HG02642 (cell line): Measurements from ENCODE around the gene ARSA.

Experiments used
- ATAC-seq: cut with Tn5 transposase; IDR thresholded peaks from one replicate; pipeline ENCODE4 v1.9.1; 2021; ENCODE audit warnings: mild to moderate bottlenecking; ENCODE audit not compliant: unreplicated experiment, poor library complexity

ARSA gene

GRCh38 chr22:50606165-50606945 is 21.6 kb downstream of the ARSA start:
- ATAC-seq = no peak

GRCh38 chr22:50605613-50606074 is 22.3 kb downstream of the ARSA start:
- no peak for ATAC-seq

- no peak for ATAC-seq
Observed at GRCh38 chr22:50605002-50605612, 22.8 kb downstream of the ARSA start.

DNA sequence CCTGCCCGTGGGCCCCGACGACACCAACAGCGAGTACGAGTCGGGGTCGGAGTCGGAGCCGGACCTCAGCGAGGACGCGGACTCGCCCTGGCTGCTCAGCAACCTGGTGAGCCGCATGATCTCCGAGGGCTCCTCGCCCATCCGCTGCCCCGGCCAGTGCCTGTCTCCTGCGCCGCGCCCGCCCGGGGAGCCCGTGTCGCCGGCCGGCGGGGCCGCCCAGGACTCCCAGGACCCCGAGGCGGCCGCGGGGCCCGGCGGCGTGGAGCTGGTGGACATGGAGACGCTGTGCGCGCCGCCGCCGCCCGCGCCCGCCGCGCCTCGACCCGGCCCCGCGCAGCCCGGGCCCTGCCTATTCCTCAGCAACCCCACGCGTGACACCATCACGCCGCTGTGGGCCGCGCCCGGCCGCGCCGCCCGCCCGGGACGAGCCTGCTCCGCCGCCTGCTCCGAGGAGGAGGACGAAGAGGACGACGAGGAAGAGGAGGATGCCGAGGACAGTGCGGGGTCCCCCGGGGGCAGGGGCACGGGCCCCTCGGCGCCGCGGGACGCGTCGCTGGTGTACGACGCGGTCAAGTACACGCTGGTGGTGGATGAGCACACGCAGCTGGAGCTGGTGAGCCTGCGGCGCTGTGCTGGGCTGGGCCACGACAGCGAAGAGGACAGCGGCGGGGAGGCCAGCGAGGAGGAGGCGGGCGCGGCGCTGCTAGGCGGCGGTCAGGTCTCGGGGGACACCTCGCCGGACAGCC is 23.5 kb downstream of the ARSA start:
- ATAC-seq = no peak

- no peak for ATAC-seq
Observed at GRCh38 chr22:50603511-50604255, 24.3 kb downstream of the ARSA start.

DNA sequence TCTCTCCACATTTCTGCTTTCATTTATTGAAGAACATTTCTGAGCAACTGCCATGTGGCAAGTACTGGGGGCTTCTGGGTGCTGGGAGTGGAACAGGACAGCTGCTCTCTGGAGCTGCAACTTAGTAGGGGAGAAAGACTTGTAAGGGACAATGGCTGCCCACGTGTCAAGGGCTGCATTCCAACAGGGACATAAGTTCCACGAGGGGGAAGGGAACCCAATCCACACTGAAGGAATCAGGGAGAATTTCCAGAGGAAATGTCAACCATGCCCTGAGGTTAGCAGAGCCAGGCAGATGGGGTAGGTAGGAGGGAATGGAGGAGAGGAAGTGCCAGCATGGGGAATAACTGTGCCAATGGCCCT is 25.6 kb downstream of the ARSA start:
- ATAC-seq = no peak

GRCh38 chr22:50601669-50602337 is 26.1 kb downstream of the ARSA start:
- no peak for ATAC-seq

- no peak for ATAC-seq
Observed at GRCh38 chr22:50600967-50601668, 26.8 kb downstream of the ARSA start.

DNA sequence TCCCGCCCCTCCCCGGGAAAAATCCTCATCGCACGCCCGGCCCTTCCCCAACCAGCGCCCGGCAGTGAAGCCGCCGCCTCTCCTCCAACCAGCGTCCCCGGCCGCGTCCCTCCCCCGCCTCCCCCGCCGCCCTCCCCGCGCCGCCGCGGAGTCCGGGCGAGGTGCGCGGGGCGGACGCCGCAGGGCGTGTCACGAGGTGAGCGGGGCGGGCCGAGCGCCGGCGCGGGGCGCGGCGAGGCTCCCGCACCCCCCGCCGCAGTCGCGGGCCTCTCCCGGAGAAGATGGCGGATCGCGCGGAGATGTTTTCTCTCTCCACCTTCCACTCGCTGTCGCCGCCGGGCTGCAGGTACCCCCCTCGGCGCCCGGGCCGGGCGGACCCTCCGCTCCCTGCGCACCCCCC is 27.4 kb downstream of the ARSA start, which contains the start of gene MAPK8IP2:
Gene MAPK8IP2 (plus strand): TSS at position 256 of the 400 bp plus-strand sequence. CDS start 26 bp downstream, at position 282.
- ATAC-seq = no peak

DNA sequence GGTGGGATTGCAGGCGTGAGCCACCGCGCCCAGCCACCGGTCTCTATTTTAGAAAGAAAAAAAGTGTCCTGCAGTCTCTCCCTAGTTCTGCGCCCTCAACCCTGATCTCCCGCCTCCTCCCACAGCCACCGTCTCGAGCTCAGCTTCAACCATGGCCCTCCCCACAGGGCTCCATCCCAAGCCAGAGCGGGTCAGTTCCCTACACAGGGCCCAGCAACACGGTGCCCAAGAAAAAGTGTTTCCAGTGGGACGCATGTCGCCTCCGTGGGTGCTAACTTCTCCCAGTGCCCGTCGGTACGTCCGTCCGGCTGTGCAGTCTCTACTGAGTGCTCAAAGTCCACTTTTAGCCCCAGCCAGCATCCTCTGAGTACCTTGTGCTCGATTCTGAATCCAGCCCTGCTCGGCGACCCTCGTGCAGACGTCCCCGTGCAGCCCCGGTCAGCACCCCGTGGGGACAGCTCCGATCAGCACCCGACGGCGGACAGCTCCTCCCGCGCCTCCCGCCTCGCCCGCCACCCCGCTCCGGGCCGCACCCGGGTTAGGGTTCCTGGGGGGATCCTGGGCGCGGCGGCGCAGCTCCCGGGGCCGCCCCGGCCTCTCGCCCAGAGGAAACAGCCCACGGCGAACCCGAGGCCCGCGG is 28.0 kb downstream of the ARSA start:
- no peak for ATAC-seq

DNA sequence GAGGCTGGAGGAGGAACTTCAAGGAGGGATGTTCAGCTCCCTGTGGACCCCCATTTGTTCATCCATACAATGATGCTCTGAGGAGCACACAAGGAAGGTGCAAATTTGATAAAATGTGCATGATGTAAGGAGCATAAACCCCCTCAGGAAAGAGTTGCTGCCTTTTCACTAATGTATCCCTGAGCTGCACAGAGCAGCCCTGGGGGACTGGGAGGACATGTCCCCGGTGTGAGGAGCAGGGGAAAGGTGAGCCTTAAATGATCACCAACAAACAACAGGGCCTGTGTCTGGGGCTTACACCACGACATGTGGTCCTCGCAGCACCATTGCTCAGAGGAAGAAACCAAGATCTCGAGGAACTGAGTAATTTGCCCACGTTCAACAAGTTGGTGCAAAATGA is 30.9 kb downstream of the ARSA start:
- no peak for ATAC-seq

- ATAC-seq = no peak
Observed at GRCh38 chr22:50595189-50595588, 32.8 kb downstream of the ARSA start.

GRCh38 chr22:50587407-50587806 is 40.5 kb downstream of the ARSA start:
- no peak for ATAC-seq

DNA sequence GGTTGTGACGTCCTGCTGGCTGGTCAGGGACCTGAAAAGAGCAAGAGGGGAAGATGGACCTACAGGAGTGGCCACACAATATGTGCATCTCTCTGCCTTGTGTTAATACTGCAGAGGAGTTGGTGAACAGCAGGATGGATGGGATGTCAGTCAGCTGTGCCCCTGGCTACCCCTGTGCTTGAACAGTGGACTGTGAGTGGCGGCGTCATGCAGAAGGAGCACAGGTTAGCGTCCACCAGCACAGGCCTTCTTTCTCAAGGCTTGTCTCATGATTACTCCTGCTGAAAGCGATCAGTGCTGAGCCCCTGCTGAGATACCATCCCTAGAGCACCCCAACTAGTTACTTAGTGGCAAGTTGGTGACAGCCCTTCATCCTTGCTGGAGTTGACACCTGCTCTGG is 41.5 kb downstream of the ARSA start:
- ATAC-seq = no peak

DNA sequence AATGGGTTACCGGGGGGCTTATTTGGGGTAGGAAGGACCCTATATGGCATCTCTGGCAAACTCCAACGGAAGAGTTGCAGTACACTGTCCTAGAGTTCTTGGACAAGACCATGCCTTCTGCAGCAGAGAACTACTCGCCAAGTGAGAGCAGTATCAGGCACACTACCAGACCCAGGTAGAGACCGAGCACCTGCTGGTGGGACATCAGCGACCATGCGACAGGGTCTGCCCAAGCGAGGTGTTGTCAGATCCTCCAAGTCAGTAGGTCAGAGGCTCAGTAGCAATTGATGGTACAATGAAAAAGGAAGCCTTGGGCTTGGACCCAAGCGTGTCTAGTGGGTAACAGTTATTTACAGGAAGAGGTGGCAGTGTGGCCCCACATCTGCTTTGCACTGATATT is 42.2 kb downstream of the ARSA start:
- no peak for ATAC-seq

- ATAC-seq = no peak
Observed at GRCh38 chr22:50585238-50585637, 42.7 kb downstream of the ARSA start.

GRCh38 chr22:50584106-50585096 is 43.6 kb downstream of the ARSA start:
- no peak for ATAC-seq
